Measurements from ENCODE around the gene DUXA.

The DUXA gene

DNA sequence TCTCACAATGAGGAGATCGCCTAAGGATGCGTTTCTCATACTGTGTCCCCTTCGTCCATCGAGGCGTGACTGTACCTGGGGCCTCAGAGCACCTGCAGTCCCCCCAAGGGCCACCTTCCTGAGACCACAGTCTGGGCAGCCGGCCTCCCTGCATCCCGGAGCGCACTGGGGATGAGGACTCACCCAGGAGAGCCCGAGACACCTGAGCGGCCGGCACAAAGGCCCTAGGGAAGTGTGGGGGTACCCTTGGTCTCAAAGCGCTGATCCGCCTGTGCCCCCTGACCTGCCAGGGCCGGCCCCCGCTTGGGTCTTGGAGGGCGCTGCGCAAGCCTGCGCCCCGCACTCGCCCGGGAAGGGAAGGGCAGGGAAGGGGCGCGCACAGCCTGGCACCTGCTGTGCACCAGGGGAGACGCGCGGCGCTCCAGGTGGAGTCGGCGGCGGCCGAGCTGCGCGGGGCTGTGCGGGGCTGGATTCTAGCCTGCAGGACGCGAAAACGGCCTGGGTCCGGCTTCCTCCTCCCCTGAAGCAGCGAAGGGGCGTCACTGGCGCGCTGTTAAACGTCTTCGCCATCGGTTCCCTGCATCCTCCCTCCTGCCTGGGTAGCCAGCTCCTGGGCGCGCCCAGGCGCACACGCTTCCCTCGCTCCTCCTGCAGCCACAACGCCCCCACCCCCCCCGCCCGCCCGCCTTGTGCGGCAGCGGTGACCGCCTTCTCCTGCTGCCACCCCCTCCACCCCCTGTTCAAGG is 61.1 kb downstream of the DUXA start:
- DNase-seq (ENCODE audit: low read depth), result no peak
